Transverse colon (tissue), 4 donors: Measurements from ENCODE around the gene RPRD1B.

Experiments
- POLR2A ChIP-seq: fragments of 450-650 bp; IDR thresholded peaks from one replicate; pipeline ENCODE4 v1.6.1; 2016; ENCODE audit warnings: antibody characterized with exemption, mild to moderate bottlenecking, moderate library complexity
- POLR2AphosphoS5 ChIP-seq, 3 donors: sonication (generic); formaldehyde crosslinking; IDR thresholded peaks; one replicate each; pipeline ENCODE4 v1.6.1; 2016; ENCODE audit warnings: antibody characterized with exemption in 3 of 3
- TF ChIP-seq, protein P1 (sequence below), 5 experiments: fragments of 200-600 bp in 3 of 5; fragments of 450-650 bp in 2 of 5; sonication (generic) in 3 of 5; IDR thresholded peaks; 1 replicate in 2 of 5; 2 replicates in 3 of 5; pipeline ENCODE4 v1.5.1; 2016 to 2017; ENCODE audit warnings: antibody characterized with exemption in 5 of 5, inconsistent platforms in 3 of 5, mild to moderate bottlenecking in 2 of 5, moderate library complexity in 1 of 5

DNA sequence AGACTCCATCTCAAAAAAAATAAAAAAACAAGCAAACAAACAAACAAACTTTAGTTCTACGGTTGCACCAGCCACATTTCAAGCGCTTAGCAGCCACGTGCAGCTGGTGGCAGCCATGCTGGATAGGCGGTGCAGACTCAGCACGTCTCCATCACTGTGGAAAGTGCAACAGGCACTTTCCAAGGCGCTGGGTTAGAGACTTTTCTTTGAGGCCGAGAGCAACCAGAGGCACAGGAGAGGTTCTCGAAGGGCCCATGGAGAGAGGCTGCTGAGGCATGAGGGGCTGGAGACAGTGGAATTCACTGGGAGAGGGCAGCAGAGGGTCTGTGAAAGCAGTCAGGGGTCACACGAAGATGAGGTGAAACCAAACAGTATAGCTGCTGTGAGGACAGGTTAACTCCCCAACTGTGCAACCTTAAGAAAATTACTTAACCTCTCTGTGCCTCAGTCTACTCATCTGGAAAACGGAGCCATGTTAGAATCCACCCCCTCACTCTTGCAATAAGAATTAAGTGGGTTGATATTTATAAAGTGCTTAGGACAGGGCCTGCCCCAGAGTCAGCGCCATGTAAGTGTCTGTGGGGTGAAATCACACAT lies 104.0 kb downstream of the RPRD1B start:
- TF ChIP-seq, protein P1, sequence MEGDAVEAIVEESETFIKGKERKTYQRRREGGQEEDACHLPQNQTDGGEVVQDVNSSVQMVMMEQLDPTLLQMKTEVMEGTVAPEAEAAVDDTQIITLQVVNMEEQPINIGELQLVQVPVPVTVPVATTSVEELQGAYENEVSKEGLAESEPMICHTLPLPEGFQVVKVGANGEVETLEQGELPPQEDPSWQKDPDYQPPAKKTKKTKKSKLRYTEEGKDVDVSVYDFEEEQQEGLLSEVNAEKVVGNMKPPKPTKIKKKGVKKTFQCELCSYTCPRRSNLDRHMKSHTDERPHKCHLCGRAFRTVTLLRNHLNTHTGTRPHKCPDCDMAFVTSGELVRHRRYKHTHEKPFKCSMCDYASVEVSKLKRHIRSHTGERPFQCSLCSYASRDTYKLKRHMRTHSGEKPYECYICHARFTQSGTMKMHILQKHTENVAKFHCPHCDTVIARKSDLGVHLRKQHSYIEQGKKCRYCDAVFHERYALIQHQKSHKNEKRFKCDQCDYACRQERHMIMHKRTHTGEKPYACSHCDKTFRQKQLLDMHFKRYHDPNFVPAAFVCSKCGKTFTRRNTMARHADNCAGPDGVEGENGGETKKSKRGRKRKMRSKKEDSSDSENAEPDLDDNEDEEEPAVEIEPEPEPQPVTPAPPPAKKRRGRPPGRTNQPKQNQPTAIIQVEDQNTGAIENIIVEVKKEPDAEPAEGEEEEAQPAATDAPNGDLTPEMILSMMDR (IDR thresholded peaks at IDR 0.05), result no peak
- no peak for TF ChIP-seq POLR2A
- TF ChIP-seq POLR2AphosphoS5 (IDR thresholded peaks at IDR 0.05), result no peak
